Stimulated activated CD4-positive, alpha-beta T cell treated with anti-CD3 and anti-CD28 coated beads, TNF-alpha, amount 100 ng/mL, for 4 hours (primary cell): ENCODE measurements around the gene OR5B21.

Experiments used
- DNase-seq, 3 experiments: peaks; one replicate each; pipeline ENCODE4 v3.0.0-alpha.2; 2020; ENCODE audit warnings: low read depth in 3 of 3

The OR5B21 gene

DNA sequence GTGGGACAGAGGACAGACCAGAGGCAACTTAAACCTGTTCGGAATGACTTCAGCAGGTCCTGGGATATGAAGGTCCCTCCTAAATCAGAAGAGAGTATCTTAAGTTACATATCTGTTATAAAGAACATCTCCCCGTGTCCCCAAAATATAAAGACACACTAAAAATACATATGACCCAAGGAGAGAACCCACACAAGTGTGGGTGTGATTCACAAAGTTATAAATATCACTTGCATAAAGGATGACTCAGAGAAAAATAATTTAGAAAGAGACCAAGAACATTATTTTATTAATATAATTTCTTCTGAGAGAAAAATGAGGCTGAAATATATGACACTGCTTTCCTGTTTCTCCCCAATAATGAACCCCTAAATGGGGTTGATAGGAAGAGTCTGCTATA, 14.2 kb downstream of the OR5B21 start:
- no peak for DNase-seq

DNA sequence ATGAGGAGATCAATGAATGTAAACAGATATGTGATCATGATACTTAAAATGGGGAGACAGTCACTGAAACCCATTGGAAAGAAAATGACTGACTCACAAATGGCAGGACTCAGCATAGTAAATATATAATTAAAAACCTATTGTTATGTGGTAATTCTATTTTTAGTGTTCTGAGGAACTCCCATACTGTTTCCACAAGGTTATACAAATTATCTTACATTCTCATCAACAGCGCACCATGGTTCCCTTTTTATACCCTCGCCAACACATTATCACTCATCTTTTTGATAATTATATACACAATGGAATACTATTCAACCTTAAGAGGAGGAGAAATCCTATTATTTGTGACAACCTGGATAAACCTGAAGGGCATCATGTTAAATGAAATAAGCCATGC, 17.1 kb downstream of the OR5B21 start:
- no peak for DNase-seq

DNA sequence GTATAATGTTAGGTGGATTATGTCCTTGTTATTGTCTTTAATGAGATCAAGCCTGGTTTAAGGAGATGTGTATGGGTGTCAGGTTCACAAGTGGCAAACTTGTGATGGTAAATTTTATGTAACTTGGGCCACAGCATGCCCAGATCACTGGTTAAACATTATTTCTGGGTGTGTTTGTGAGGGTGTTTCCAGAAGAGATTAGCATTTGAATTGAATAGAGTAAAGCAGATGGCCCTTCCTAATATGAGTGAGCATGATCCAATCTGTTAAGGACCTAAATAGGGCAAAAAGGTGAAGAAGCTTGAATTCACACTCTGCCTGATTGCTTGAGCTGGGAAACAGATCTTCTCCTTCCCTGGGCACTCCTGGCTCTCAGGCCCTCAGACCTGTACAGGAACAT, 20.7 kb downstream of the OR5B21 start:
- no peak for DNase-seq

DNA sequence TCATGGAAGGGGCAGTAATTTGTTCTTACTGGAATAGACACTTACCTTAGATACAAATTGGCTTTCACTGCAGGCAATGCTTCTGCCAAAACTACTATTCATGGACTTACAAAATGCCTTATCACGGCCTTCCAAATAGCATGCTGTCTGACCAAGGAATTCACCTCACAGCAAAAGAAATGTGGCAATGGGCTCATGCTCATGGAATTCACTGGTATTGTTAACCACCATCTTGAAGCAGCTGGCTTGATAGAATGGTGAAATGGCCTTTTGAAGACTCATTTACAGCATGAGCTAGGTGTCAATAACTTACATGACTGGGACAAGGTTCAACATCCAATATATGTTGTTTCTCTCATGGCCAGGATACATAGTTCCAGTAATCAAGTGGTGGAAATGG, 21.9 kb downstream of the OR5B21 start:
- no peak for DNase-seq

DNA sequence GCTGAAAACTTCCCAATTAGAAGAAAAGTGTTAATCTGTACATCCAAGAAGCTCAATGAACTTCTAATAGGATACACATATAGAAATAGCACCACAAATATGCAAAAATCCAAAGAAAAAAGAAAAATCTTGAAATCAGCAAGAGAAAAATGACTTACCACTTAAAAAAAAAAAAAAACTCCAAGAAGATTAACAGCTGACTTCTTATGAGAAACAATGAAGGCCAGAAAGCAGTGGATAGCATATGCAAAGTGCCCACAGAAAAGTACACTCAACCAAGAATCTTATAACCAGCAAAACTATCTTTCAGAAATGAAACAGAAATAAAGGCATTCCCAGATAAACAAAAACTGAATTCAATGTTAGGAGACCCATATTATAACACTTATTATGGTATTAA, 36.0 kb downstream of the OR5B21 start:
- no peak for DNase-seq

DNA sequence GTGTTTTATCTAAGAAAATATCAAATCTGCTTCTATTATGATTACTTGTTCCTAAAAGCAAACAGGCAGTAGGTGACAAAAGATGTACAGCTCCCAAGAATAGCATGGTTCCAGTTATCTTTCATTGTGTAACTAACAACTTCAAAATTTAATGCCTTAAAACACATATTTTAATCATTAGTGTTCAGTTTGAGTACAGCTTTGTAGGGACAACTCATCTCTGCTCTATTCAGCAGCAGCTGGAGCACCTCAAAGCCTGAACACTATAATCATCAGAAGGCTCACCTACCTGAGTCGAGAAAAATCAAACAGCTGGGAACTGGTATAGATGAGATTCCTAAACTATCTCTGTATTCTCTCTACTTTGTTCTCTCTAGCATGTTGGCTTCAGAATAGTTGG, 41.6 kb downstream of the OR5B21 start:
- DNase-seq, result no peak

DNA sequence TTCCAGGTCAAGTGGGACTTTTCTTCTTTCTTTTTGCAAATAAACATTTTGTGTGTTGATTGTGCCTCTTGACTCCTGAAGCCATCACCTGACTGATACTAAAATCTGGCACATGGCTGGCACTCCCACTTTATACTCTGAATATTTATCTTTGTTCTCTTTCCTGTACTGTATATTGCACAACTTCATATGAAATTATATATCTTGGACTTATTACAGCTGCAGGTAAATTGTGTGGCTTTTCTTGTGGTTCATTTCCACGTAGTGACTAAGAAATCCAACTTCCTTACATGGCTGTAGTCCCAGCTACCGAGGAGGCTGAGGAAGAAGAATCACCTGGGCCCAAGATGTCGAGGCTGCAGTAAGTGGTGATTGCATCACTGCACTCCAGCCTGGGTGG, 42.2 kb downstream of the OR5B21 start:
- no peak for DNase-seq
